Measurements from ENCODE around the gene FLNC.

GRCh38 chr7:128841171-128841690, 11.0 kb downstream of the FLNC start:
- TF ChIP-seq POLR2AphosphoS5 (IDR thresholded peaks at IDR 0.05) (no peak), EZH2 (IDR thresholded peaks at IDR 0.05; ENCODE audit: borderline replicate concordance, insufficient read depth, low read length, poor library complexity, severe bottlenecking) (no peak), CTCF (IDR thresholded peaks at IDR 0.05; ENCODE audit: poor library complexity, severe bottlenecking) (no peak), RAD21 (conservative IDR thresholded peaks at IDR 0.05) (no peak), MXI1 (conservative IDR thresholded peaks at IDR 0.05; ENCODE audit: poor library complexity, severe bottlenecking) (no peak), EP300 (conservative IDR thresholded peaks at IDR 0.05; ENCODE audit: poor library complexity, severe bottlenecking) (no peak), TAF1 (IDR thresholded peaks at IDR 0.05; ENCODE audit: low read depth) (no peak), REST (IDR thresholded peaks at IDR 0.05; ENCODE audit: borderline replicate concordance) (no peak)
